ENCODE data around the gene MPDU1. TPM values are rescaled to one million over a fixed set of nuclear protein-coding genes. Genes with fewer than 3 reads are reported as not detected.

Gene MPDU1
- total RNA-seq, 1 experiment from 2014 or later = 71.0 TPM

DNA sequence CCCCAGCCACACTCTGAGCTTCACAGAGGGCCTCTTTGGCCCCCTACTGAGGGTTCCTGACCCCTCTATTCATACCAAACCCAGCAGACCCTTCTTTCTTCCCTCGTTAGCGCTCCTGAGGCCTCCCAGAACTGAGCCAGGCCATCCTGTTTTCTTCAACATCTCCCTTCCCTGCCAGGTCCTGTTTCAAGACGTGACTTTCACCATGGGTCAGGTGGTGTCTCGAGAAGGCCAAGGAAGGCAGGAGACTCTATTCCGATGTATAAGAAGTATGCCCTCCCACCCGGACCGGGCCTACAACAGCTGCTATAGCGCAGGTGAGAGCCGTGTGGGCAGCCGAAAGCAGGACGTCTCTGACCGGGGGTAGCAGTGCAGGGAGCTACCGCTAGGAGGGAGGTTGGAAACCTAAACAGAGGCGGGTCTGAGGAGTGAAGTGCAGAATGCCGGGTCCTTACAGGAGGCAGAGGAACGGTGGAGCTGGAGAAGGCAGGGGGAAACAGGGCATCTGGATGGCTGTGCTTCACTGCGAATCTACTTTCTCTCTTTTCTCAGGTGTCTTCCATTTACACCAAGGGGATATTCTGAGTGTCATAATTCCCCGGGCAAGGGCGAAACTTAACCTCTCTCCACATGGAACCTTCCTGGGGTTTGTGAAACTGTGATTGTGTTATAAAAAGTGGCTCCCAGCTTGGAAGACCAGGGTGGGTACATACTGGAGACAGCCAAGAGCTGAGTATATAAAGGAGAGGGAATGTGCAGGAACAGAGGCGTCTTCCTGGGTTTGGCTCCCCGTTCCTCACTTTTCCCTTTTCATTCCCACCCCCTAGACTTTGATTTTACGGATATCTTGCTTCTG, 23.3 kb upstream of the MPDU1 start:
- Histone ChIP-seq H3K9me3 (ENCODE audit: low read length) (no peaks in the 10 kb centered on the region), H3K27ac (ENCODE audit: low read length) (no peak overlapping the region), H3K4me2 (ENCODE audit: low read length) (peak overlapping the region; percentile 100), H3K36me3 (ENCODE audit: low read depth, low read length) (peaks cover 9% of the 10 kb centered on the region; the same call in 1 of the 2 replicates), H3K27me3 (ENCODE audit: low read length) (no peaks in the 10 kb centered on the region), H3K9me2 (replicated peaks; ENCODE audit: low read length) (no peaks in the 10 kb centered on the region), H3F3A (ENCODE audit: low read length, unreplicated experiment) (no peaks in the 10 kb centered on the region), H3K79me2 (ENCODE audit: low read length) (peaks cover 36% of the 10 kb centered on the region), H3K4me3 (ENCODE audit: low read length) (peak overlapping the region; percentile 95), H4K20me1 (ENCODE audit: low read length) (no peaks in the 10 kb centered on the region), H3K4me1 (ENCODE audit: insufficient read depth, low read length) (peaks cover 37% of the 10 kb centered on the region), H2AFZ (ENCODE audit: low read length) (no peak overlapping the region; the same call in 1 of the 2 replicates), H3K9ac (ENCODE audit: low read length) (peak overlapping the region; percentile 98)
- no peak for TF ChIP-seq EZH2phosphoT487 (IDR thresholded peaks at IDR 0.05; ENCODE audit: borderline replicate concordance, low read length)
- TF ChIP-seq, protein P1, sequence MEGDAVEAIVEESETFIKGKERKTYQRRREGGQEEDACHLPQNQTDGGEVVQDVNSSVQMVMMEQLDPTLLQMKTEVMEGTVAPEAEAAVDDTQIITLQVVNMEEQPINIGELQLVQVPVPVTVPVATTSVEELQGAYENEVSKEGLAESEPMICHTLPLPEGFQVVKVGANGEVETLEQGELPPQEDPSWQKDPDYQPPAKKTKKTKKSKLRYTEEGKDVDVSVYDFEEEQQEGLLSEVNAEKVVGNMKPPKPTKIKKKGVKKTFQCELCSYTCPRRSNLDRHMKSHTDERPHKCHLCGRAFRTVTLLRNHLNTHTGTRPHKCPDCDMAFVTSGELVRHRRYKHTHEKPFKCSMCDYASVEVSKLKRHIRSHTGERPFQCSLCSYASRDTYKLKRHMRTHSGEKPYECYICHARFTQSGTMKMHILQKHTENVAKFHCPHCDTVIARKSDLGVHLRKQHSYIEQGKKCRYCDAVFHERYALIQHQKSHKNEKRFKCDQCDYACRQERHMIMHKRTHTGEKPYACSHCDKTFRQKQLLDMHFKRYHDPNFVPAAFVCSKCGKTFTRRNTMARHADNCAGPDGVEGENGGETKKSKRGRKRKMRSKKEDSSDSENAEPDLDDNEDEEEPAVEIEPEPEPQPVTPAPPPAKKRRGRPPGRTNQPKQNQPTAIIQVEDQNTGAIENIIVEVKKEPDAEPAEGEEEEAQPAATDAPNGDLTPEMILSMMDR (conservative IDR thresholded peaks at IDR 0.05; ENCODE audit: low read depth, low read length) = no peak
- no peak for TF ChIP-seq EZH2 (IDR thresholded peaks at IDR 0.05; ENCODE audit: low read length, unreplicated experiment)
- no TSS peak for BruUV-seq (replicated peaks)
- ChIA-PET CTCF (interaction anchor here (0.7 to 1.6 kb wide), 9 partner anchors 23 to 178 kb away, joined by 3 to 8 read pairs (median 4); partner anchors contain the start of genes MPDU1, SAT2, TMEM102 and TP53), POLR2A (ENCODE audit: unreplicated experiment) (interaction anchor here (0.6 kb wide), 1 partner anchor 21 kb away, joined by 3 read pairs; no protein-coding TSS in a partner anchor)
- peak; percentile 57 for ATAC-seq
- peak; percentile 56 for DNase-seq
- intact Hi-C loops (cut with micrococcal nuclease) = loop anchor here (1.0 kb wide), 1 partner anchor 46 kb away; no protein-coding TSS in a partner anchor

DNA sequence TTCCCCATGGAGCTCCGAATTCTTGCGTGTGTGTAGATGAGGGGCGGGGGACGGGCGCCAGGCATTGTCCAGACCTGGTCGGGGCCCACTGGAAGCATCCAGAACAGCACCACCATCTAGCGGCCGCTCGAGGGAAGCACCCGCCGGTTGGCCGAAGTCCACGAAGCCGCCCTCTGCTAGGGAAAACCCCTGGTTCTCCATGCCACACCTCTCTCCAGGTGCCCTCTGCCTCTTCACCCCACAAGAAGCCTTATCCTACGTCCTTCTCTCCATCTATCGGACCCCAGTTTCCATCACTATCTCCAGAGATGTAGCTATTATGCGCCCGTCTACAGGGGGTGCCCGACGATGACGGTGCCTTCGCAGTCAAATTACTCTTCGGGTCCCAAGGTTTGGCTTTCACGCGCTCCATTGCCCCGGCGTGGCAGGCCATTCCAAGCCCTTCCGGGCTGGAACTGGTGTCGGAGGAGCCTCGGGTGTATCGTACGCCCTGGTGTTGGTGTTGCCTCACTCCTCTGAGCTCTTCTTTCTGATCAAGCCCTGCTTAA, 22.6 kb upstream of the MPDU1 start:
- ChIA-PET POLR2A (ENCODE audit: unreplicated experiment) (interaction anchor here (0.5 to 0.6 kb wide), 2 partner anchors 21 to 126 kb away, joined by 3 read pairs; partner anchors contain the start of gene TMEM102), CTCF (interaction anchor here (1.0 to 1.6 kb wide), 6 partner anchors 30 to 127 kb away, joined by 3 to 8 read pairs (median 6); partner anchors contain the start of genes TMEM102, TP53 and WRAP53)
- ATAC-seq (peak; percentile 64), DNase-seq (peak; percentile 84)
- no peaks in the 10 kb centered on the region for H4K20me1 ChIP-seq (ENCODE audit: low read length)
- intact Hi-C loops (cut with micrococcal nuclease) = loop anchor here (1.0 kb wide), 1 partner anchor 47 kb away; no protein-coding TSS in a partner anchor
- H3K36me3 ChIP-seq (ENCODE audit: low read depth, low read length) = peaks cover 14% of the 10 kb centered on the region; the same call in 1 of the 2 replicates
- no peaks in the 10 kb centered on the region for H3F3A ChIP-seq (ENCODE audit: low read length, unreplicated experiment)
- no peaks in the 10 kb centered on the region for H3K27me3 ChIP-seq (ENCODE audit: low read length)
- peak overlapping the region; percentile 95 for H3K4me3 ChIP-seq (ENCODE audit: low read length)
- H3K4me2 ChIP-seq (ENCODE audit: low read length) = peak overlapping the region; percentile 100
- H2AFZ ChIP-seq (ENCODE audit: low read length) = peak overlapping the region; percentile 75
- H3K4me1 ChIP-seq (ENCODE audit: insufficient read depth, low read length) = peaks cover 37% of the 10 kb centered on the region
- TSS peak; percentile 76 for BruUV-seq (replicated peaks)
- no peaks in the 10 kb centered on the region for H3K9me3 ChIP-seq (ENCODE audit: low read length)
- peaks cover 42% of the 10 kb centered on the region for H3K79me2 ChIP-seq (ENCODE audit: low read length)
- TF ChIP-seq EZH2phosphoT487 (IDR thresholded peaks at IDR 0.05; ENCODE audit: borderline replicate concordance, low read length) (no peak), EZH2 (IDR thresholded peaks at IDR 0.05; ENCODE audit: low read length, unreplicated experiment) (no peak)
- TF ChIP-seq, protein P1 (conservative IDR thresholded peaks at IDR 0.05; ENCODE audit: low read depth, low read length) = peak; percentile 64
- H3K9me2 ChIP-seq (replicated peaks; ENCODE audit: low read length) = no peaks in the 10 kb centered on the region
- peak overlapping the region; percentile 98 for H3K9ac ChIP-seq (ENCODE audit: low read length)
- peak overlapping the region; percentile 73 for H3K27ac ChIP-seq (ENCODE audit: low read length)
